ENCODE data around the gene SQOR. TPM values are rescaled to one million over a fixed set of nuclear protein-coding genes. Genes with fewer than 3 reads are reported as not detected.

SQOR gene
- polyA plus RNA-seq, 1 experiment, result 74.4 TPM

DNA sequence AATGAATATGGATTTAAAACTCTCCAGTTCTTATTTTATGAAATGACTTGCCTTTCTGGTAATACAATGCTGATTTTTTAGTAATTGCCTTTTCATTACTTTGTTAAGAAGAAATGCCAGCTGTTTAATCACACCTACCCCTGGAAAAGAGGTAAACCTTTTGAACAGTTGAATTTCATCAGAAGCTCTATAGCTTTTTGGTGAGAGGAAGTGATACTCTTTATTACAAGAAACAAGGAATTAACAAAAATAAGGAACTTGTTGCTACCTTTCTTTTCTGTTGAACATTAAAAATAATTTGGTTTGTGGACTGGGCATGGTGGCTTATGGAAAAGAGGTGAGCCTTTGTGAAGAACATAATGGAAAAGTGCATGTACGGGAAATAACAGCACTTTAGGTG is 28.0 kb upstream of the SQOR start:
- no peak for DNase-seq (ENCODE audit: low read depth, low spot score)
- no peak overlapping the region for H3K27ac ChIP-seq (ENCODE audit: low read depth, low read length)
- H3K9me3 ChIP-seq (ENCODE audit: control insufficient read depth, insufficient read depth, low read length), result no peaks in the 10 kb centered on the region
- TF ChIP-seq, protein P1, sequence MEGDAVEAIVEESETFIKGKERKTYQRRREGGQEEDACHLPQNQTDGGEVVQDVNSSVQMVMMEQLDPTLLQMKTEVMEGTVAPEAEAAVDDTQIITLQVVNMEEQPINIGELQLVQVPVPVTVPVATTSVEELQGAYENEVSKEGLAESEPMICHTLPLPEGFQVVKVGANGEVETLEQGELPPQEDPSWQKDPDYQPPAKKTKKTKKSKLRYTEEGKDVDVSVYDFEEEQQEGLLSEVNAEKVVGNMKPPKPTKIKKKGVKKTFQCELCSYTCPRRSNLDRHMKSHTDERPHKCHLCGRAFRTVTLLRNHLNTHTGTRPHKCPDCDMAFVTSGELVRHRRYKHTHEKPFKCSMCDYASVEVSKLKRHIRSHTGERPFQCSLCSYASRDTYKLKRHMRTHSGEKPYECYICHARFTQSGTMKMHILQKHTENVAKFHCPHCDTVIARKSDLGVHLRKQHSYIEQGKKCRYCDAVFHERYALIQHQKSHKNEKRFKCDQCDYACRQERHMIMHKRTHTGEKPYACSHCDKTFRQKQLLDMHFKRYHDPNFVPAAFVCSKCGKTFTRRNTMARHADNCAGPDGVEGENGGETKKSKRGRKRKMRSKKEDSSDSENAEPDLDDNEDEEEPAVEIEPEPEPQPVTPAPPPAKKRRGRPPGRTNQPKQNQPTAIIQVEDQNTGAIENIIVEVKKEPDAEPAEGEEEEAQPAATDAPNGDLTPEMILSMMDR (IDR thresholded peaks at IDR 0.05; ENCODE audit: low read depth, low read length), result no peak
- CTCF ChIA-PET, result interaction anchor here (1.5 to 2.3 kb wide), 2 partner anchors 148 to 176 kb away, joined by 4 to 19 read pairs; no protein-coding TSS in a partner anchor
- no peak overlapping the region for H3K4me3 ChIP-seq (ENCODE audit: low read depth, low read length)
- no peaks in the 10 kb centered on the region for H3K27me3 ChIP-seq (ENCODE audit: control insufficient read depth, insufficient read depth, low read length)
- POLR2A ChIA-PET, result no interaction called here

DNA sequence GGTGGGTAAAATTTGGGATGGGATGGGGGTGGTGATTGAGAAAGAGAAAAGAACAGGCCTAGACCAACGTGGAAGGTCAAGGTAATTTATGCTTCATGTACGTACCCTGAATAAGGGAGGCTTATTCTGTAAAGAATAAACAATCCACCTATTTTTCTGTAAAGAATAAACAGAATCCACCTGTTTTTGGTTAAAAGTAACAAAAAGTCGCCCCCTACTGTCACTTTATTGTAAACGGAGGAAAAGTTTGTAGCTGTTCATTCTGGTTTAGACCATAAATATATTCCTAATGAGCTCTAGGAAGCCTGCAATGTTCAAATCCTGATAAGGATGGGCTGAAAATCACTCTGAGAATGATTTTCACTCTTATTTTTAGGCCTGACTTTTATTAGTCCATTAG is 23.5 kb upstream of the SQOR start:
- no peak for DNase-seq (ENCODE audit: low read depth, low spot score)
- Histone ChIP-seq H3K27ac (ENCODE audit: low read depth, low read length) (no peak overlapping the region), H3K4me3 (ENCODE audit: low read depth, low read length) (no peak overlapping the region), H3K27me3 (ENCODE audit: control insufficient read depth, insufficient read depth, low read length) (no peaks in the 10 kb centered on the region), H3K9me3 (ENCODE audit: control insufficient read depth, insufficient read depth, low read length) (no peaks in the 10 kb centered on the region)
- ChIA-PET POLR2A (no interaction called here), CTCF (interaction anchor here (0.6 to 6.9 kb wide), 19 partner anchors 8 to 196 kb away, joined by 3 to 207 read pairs (median 5); partner anchors contain the start of gene BLOC1S6)
- TF ChIP-seq, protein P1 (IDR thresholded peaks at IDR 0.05; ENCODE audit: low read depth, low read length), result peak; percentile 52

DNA sequence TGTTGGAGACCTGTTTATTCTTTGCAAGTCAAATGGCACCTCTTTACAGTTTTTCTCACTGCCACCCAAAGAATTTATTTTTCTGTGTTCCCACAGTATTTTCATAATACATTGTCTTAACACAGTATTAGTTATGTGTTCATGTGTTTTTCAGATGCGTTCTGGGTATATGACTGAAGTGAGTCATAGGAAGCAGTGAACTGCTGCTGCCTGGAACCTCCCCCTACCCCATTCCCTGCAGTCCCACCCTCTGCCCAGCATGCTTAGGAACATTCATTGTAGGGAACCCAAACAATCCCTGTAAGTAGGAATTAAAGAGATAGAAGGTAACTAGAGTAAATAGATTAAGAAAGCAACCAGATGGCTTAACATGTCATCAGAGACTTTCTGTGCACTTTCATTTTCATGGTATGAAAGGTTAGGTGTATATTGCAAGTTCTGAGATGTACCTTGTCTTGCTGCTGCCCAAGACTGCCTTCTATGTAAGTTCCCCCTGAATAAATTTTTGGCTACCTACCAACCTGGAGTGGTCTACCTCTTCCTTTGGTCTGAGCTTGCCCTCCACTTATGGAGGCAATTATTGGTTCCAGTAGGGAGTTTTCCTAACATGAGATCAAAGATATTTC is 21.9 kb upstream of the SQOR start:
- DNase-seq (ENCODE audit: low read depth, low spot score), result no peak
- no peaks in the 10 kb centered on the region for H3K27me3 ChIP-seq (ENCODE audit: control insufficient read depth, insufficient read depth, low read length)
- CTCF ChIA-PET, result interaction anchor here (1.1 to 6.9 kb wide), 17 partner anchors 10 to 188 kb away, joined by 3 to 207 read pairs (median 7); partner anchors contain the start of gene BLOC1S6
- TF ChIP-seq, protein P1 (IDR thresholded peaks at IDR 0.05; ENCODE audit: low read depth, low read length), result no peak
- POLR2A ChIA-PET, result no interaction called here
- no peak overlapping the region for H3K27ac ChIP-seq (ENCODE audit: low read depth, low read length)
- no peaks in the 10 kb centered on the region for H3K9me3 ChIP-seq (ENCODE audit: control insufficient read depth, insufficient read depth, low read length)
- no peak overlapping the region for H3K4me3 ChIP-seq (ENCODE audit: low read depth, low read length)

DNA sequence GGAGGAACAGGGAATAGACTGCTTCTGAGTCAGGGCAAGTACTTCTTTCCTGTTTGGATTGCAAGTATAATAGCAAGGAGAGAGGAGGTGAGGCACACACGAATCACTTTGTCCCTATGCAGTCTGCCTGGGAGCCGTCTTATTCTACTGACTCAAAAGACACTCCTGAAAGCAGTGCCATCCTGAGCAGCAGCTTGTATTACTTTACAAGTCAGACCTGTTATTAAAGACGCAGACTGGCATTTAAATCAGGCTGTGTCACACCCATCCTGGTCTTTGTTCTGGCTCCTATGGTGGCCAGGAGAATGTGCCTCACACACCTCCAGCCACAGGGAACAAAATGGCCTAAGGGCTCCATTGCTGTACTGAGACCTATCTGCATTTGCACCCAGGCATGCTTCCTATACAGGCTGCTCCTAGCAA is 17.9 kb upstream of the SQOR start:
- Histone ChIP-seq H3K27ac (ENCODE audit: low read depth, low read length) (no peak overlapping the region), H3K4me3 (ENCODE audit: low read depth, low read length) (no peak overlapping the region), H3K9me3 (ENCODE audit: control insufficient read depth, insufficient read depth, low read length) (no peaks in the 10 kb centered on the region), H3K27me3 (ENCODE audit: control insufficient read depth, insufficient read depth, low read length) (no peaks in the 10 kb centered on the region)
- TF ChIP-seq, protein P1 (IDR thresholded peaks at IDR 0.05; ENCODE audit: low read depth, low read length), result no peak
- POLR2A ChIA-PET, result no interaction called here
- CTCF ChIA-PET, result interaction anchor here (0.6 to 6.9 kb wide), 5 partner anchors 88 to 454 kb away, joined by 3 to 207 read pairs (median 4); no protein-coding TSS in a partner anchor
- no peak for DNase-seq (ENCODE audit: low read depth, low spot score)

DNA sequence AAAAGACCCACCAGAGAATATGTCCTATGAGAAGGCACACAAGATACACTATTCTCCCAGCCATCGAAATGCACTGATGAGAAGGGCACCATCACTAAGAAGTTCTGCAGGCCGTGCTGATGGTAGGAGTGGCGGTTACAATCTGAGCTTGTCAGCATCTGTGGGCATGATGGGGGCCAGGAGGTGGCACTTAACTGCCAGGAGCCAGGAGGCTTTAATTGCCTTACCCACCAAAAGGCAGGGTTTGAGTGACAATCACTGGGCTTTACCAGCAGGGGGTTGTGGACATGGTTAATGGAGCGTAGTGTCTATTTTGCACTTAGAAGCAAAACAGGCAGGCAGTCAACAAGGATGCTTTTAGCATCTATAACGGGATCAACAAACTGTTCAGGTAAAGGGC is 16.0 kb upstream of the SQOR start:
- ChIA-PET CTCF (interaction anchor here (1.0 kb wide), 1 partner anchor 86 kb away, joined by 3 read pairs; no protein-coding TSS in a partner anchor), POLR2A (no interaction called here)
- TF ChIP-seq, protein P1 (IDR thresholded peaks at IDR 0.05; ENCODE audit: low read depth, low read length), result no peak
- DNase-seq (ENCODE audit: low read depth, low spot score), result no peak
- no peak overlapping the region for H3K27ac ChIP-seq (ENCODE audit: low read depth, low read length)
- no peaks in the 10 kb centered on the region for H3K27me3 ChIP-seq (ENCODE audit: control insufficient read depth, insufficient read depth, low read length)
- no peak overlapping the region for H3K4me3 ChIP-seq (ENCODE audit: low read depth, low read length)
- H3K9me3 ChIP-seq (ENCODE audit: control insufficient read depth, insufficient read depth, low read length), result no peaks in the 10 kb centered on the region
